Gastrocnemius medialis (tissue), 4 donors: ENCODE results near the gene CTCFL. TPM values are rescaled to one million over a fixed set of nuclear protein-coding genes. Genes with fewer than 3 reads are reported as not detected.
"Not testable (repeated sequence)": the region's sequence is repeated elsewhere in the genome, so short reads cannot be mapped to it uniquely, and the experiment has no call there.

Experiments used
- ATAC-seq, 2 donors: fragments of 150-250 bp; one replicate each; pipeline ENCODE4 v1.9.1; 2016
- DNase-seq, 2 donors: peaks; one replicate each; pipeline ENCODE4 v3.0.0-alpha.2; 2019
- H3K27ac ChIP-seq, 4 donors: fragments of 200-600 bp; sonication (generic); 1 replicate in 1 of 4; 2 replicates in 3 of 4; pipeline ENCODE4 v1.5.1; 2016 to 2018; ENCODE audit warnings: mild to moderate bottlenecking in 2 of 4, moderate library complexity in 1 of 4
- H3K27me3 ChIP-seq, 3 donors: fragments of 200-600 bp; sonication (generic) in 2 of 3; 1 replicate in 1 of 3; 2 replicates in 2 of 3; pipeline versions ENCODE4 v1.5.1 to v1.6.0; 2016 to 2019; ENCODE audit warnings: mild to moderate bottlenecking in 1 of 3, moderate library complexity in 1 of 3
- H3K36me3 ChIP-seq, 2 donors: fragments of 200-600 bp; sonication (generic) in 1 of 2; one replicate each; pipeline ENCODE4 v1.5.1; 2017 to 2018
- H3K4me1 ChIP-seq, 2 donors: fragments of 200-600 bp; sonication (generic) in 1 of 2; one replicate each; pipeline ENCODE4 v1.5.1; 2016 to 2017; ENCODE audit warnings: mild to moderate bottlenecking in 2 of 2
- H3K4me3 ChIP-seq, 4 donors: fragments of 200-600 bp; sonication (generic) in 3 of 4; 1 replicate in 1 of 4; 2 replicates in 3 of 4; pipeline ENCODE4 v1.5.1; 2016 to 2019; ENCODE audit warnings: mild to moderate bottlenecking in 2 of 4
- H3K9me3 ChIP-seq, 3 donors: fragments of 200-600 bp; sonication (generic) in 2 of 3; 1 replicate in 1 of 3; 2 replicates in 2 of 3; pipeline ENCODE4 v1.5.1; 2016 to 2019
- POLR2A ChIP-seq, 2 donors: fragments of 450-650 bp; IDR thresholded peaks; one replicate each; pipeline ENCODE4 v1.6.1; 2017; ENCODE audit warnings: antibody characterized with exemption in 2 of 2, mild to moderate bottlenecking in 2 of 2, moderate library complexity in 2 of 2
- in situ Hi-C, 4 donors: fragments of 200-750 bp; cut with MboI; loops; one replicate each; pipeline versions ENCODE4 v1.15.0 to v1.8.0; 2017; ENCODE audit warnings: low sequenced_read_pairs in 4 of 4
- intact Hi-C: fragments of 100-400 bp; cut with DNase I; formaldehyde crosslinking; loops from one replicate; pipeline ENCODE4 v1.15.1; 2023; ENCODE audit warnings: low total_unique reads
- total RNA-seq, 4 donors: library from RNA; depleted of rRNA; stranded (reverse); fragments of >200 nt; gene quantifications; one replicate each; pipeline versions ENCODE4 v1.1.0 to v1.2.3, GENCODE V29; 2016
- TF ChIP-seq, protein P1 (sequence below), 5 experiments: fragments of 450-650 bp in 3 of 5; fragments of 200-600 bp in 2 of 5; sonication (generic) in 2 of 5; IDR thresholded peaks in 4 of 5; conservative IDR thresholded peaks in 1 of 5; 1 replicate in 4 of 5; 2 replicates in 1 of 5; pipeline ENCODE4 v1.5.1; 2016 to 2019; ENCODE audit warnings: antibody characterized with exemption in 5 of 5, mild to moderate bottlenecking in 3 of 5, moderate library complexity in 3 of 5

CTCFL gene
- total RNA-seq, 4 donors from 2014 or later: not detected

DNA sequence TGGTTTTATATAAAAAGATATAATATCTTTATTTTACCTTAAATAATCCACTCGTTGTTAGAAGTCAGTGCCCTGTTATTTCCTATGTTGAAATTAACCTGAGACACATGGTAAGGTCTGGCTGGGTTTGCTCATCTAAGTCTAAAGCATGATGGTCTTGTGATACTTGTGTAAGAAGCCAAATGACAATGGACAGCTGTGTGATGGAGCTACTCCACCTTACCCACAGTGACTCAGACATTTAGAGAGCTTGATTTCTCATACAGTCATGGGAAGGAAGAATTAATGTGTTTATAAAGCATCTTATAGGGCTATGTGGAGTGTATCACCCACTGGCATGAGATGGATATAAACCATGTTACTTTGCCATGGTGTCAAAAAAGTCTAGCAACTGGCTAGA is 11.7 kb downstream of the CTCFL start:
- H3K4me3 ChIP-seq: no peak overlapping the region
- no peaks in the 10 kb centered on the region for H3K36me3 ChIP-seq
- ATAC-seq (no peak), DNase-seq (no peak)
- no peaks in the 10 kb centered on the region for H3K9me3 ChIP-seq
- H3K4me1 ChIP-seq: peaks cover 0 to 4% of the 10 kb centered on the region in 2 donors
- H3K27me3 ChIP-seq: no peaks in the 10 kb centered on the region
- TF ChIP-seq, protein P1, sequence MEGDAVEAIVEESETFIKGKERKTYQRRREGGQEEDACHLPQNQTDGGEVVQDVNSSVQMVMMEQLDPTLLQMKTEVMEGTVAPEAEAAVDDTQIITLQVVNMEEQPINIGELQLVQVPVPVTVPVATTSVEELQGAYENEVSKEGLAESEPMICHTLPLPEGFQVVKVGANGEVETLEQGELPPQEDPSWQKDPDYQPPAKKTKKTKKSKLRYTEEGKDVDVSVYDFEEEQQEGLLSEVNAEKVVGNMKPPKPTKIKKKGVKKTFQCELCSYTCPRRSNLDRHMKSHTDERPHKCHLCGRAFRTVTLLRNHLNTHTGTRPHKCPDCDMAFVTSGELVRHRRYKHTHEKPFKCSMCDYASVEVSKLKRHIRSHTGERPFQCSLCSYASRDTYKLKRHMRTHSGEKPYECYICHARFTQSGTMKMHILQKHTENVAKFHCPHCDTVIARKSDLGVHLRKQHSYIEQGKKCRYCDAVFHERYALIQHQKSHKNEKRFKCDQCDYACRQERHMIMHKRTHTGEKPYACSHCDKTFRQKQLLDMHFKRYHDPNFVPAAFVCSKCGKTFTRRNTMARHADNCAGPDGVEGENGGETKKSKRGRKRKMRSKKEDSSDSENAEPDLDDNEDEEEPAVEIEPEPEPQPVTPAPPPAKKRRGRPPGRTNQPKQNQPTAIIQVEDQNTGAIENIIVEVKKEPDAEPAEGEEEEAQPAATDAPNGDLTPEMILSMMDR (IDR thresholded peaks at IDR 0.05 in 4 of 5, conservative IDR thresholded peaks at IDR 0.05 in 1 of 5): no peak
- TF ChIP-seq POLR2A (IDR thresholded peaks at IDR 0.05): no peak
- in situ Hi-C loops: loop anchor here in 2 of 4 donors (5.0 to 10.0 kb wide), 3 partner anchors 79 to 699 kb away; no protein-coding TSS in a partner anchor
- intact Hi-C loops: loop anchor here (2.0 kb wide), 1 partner anchor 206 kb away; no protein-coding TSS in a partner anchor
- H3K27ac ChIP-seq: no peak overlapping the region

DNA sequence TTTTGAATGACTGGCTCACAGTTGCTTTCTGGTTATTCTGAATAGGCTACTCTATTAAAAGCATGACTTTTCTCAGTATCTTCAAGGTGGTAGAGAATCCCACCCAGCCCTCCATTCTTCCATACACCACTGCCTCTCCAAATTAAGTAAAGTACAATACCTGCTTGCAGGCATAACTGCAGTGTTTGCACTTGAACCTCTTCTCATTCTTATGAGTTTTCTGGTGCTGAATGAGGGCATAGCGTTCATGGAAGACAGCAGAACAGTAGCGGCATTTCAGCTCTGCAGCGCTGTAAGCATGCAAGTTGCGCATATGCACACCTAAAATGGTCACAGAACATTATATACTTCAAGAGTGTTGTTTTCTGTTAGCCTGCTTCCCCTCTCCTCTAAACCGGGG is 12.5 kb downstream of the CTCFL start:
- H3K9me3 ChIP-seq: no peaks in the 10 kb centered on the region
- H3K27ac ChIP-seq: no peak overlapping the region
- no peaks in the 10 kb centered on the region for H3K4me1 ChIP-seq
- ATAC-seq: no peak
- intact Hi-C loops (loop anchor here (2.0 kb wide), 1 partner anchor 206 kb away; no protein-coding TSS in a partner anchor), in situ Hi-C loops (loop anchor here in 2 of 4 donors (5.0 to 10.0 kb wide), 3 partner anchors 80 to 700 kb away; no protein-coding TSS in a partner anchor)
- H3K27me3 ChIP-seq: peaks cover 1 to 2% (median 2%) of the 10 kb centered on the region in 3 donors
- no peak for DNase-seq
- H3K4me3 ChIP-seq: no peak overlapping the region
- TF ChIP-seq, protein P1 (IDR thresholded peaks at IDR 0.05 in 4 of 5, conservative IDR thresholded peaks at IDR 0.05 in 1 of 5): no peak
- no peak for TF ChIP-seq POLR2A (IDR thresholded peaks at IDR 0.05)
- no peaks in the 10 kb centered on the region for H3K36me3 ChIP-seq

DNA sequence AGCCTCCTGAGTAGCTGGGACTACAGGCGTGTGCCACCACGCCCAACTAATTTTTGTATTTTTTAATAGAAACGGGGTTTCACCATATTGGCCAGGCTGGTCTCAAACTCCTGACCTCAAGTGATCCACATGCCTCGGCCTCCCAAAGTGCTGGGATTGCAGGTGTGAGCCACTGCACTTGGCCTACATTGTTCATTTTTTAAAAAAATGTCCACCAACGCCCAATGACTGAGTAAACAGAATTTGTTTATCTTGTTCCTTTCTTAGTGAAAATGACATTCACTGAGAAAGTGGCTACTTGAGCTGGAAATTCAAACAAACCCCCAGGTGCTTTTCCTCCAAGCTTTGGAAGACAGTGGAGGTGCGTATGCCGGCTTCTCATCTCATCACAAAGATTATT is 13.2 kb downstream of the CTCFL start:
- not testable (repeated sequence) for H3K27me3 ChIP-seq, H3K9me3 ChIP-seq, H3K27ac ChIP-seq, DNase-seq, ATAC-seq, H3K4me1 ChIP-seq, H3K4me3 ChIP-seq, H3K36me3 ChIP-seq
- intact Hi-C loops: loop anchor here (2.0 kb wide), 1 partner anchor 207 kb away; no protein-coding TSS in a partner anchor
- in situ Hi-C loops: loop anchor here in 2 of 4 donors (5.0 to 10.0 kb wide), 3 partner anchors 81 to 701 kb away; no protein-coding TSS in a partner anchor

DNA sequence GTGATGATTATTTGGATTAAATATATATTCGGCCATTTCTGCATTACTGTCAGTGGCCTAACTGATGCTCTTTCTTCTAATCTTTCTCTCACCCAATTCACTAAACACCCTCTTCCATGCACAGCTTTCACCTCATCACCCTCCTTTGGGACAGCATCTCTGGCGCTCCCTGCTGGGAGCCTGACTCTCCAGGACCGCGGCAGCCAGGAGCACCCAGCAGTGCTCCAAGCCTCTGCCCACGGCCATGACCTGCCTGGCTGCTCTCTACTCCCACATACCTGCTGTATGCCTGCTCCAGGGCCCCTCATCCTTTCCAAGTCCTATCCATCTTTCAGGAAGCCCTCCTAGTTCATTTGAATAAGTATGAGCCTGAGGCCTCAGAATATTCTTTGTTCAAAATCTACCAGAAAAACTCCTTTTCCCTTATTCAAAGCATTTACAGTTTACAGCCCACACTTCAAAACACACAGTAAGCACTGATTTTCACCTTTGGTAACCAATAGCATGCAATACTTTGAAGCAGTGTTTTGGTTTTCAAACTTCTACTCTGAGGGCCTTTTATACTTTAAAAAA is 15.2 kb downstream of the CTCFL start:
- Histone ChIP-seq H3K27me3 (peaks cover 2 to 7% (median 5%) of the 10 kb centered on the region in 3 donors), H3K9me3 (no peaks in the 10 kb centered on the region), H3K27ac (no peak overlapping the region), H3K4me3 (no peak overlapping the region), H3K4me1 (no peaks in the 10 kb centered on the region), H3K36me3 (no peaks in the 10 kb centered on the region)
- no peak for ATAC-seq
- no peak for DNase-seq
- TF ChIP-seq, protein P1 (IDR thresholded peaks at IDR 0.05 in 4 of 5, conservative IDR thresholded peaks at IDR 0.05 in 1 of 5): no peak
- TF ChIP-seq POLR2A (IDR thresholded peaks at IDR 0.05): no peak
- in situ Hi-C loops (loop anchor here in 2 of 4 donors (5.0 to 10.0 kb wide), 3 partner anchors 83 to 703 kb away; no protein-coding TSS in a partner anchor), intact Hi-C loops (no loop called here)

DNA sequence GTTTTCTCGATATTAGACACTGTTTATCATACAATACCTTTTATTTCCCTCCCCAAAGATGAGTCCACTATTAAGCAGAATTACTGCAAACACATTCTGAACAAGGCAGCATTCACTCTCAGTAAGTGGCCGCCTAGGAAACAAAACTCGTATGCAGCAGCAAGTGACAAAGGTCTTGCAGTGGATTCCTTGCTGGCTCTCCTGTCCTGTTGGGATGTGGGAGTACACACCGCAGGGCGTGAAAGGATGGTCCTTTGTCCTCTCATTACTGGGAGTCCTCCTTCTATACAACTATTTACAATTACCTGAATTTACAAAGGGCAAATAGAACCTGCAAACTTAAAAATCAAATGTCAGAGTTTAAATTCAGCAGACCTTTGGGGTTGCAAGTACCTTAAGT is 16.1 kb downstream of the CTCFL start:
- in situ Hi-C loops: no loop called here
- Histone ChIP-seq H3K36me3 (no peaks in the 10 kb centered on the region), H3K27ac (no peak overlapping the region), H3K9me3 (no peaks in the 10 kb centered on the region), H3K4me3 (no peak overlapping the region), H3K27me3 (peaks cover 2 to 7% (median 5%) of the 10 kb centered on the region in 3 donors), H3K4me1 (no peaks in the 10 kb centered on the region)
- intact Hi-C loops: no loop called here
- DNase-seq: no peak
- ATAC-seq: no peak
- TF ChIP-seq POLR2A (IDR thresholded peaks at IDR 0.05): no peak
- TF ChIP-seq, protein P1 (IDR thresholded peaks at IDR 0.05 in 4 of 5, conservative IDR thresholded peaks at IDR 0.05 in 1 of 5): no peak
